A673 (cell line): Measurements from ENCODE around the gene HEXD.

Experiments used
- CTCF ChIP-seq: fragments of 300-800, 200-600 bp; sonication (generic); conservative IDR thresholded peaks from 2 replicates; pipeline ENCODE4 v1.5.1; 2017; ENCODE audit warnings: low read depth, mild to moderate bottlenecking, antibody characterized with exemption, low read length, moderate library complexity, mixed read lengths
- EZH2 ChIP-seq: fragments of 200-600 bp; sonication (generic); IDR thresholded peaks from 2 replicates; pipeline ENCODE4 v1.6.1; 2017; ENCODE audit warnings: borderline replicate concordance, low read depth, mild to moderate bottlenecking, mixed read lengths, antibody characterized with exemption, low read length; ENCODE audit not compliant: poor library complexity, severe bottlenecking

GRCh38 chr17:82439829-82440365 is 21.8 kb downstream of the HEXD start:
- TF ChIP-seq CTCF: no peak
- no peak for TF ChIP-seq EZH2
